ENCODE measurements around the gene ITGB2.

Gene ITGB2

GRCh38 chr21:44926331-44927101 is 5.8 kb upstream of the ITGB2 start:
- no peak for TF ChIP-seq CTCF (IDR thresholded peaks at IDR 0.05; ENCODE audit: poor library complexity, severe bottlenecking)
- Histone ChIP-seq H3K9me3 (ENCODE audit: severe bottlenecking) (no peaks in the 10 kb centered on the region), H3K4me1 (ENCODE audit: insufficient read depth, poor library complexity, severe bottlenecking) (peaks cover 43% of the 10 kb centered on the region), H3K4me3 (ENCODE audit: severe bottlenecking) (no peak overlapping the region), H3K27me3 (ENCODE audit: insufficient read depth, poor library complexity, severe bottlenecking) (peaks cover 3% of the 10 kb centered on the region), H3K27ac (ENCODE audit: poor library complexity, severe bottlenecking) (peak overlapping the region; percentile 93), H3K36me3 (ENCODE audit: low read depth) (no peaks in the 10 kb centered on the region)
- no peak for DNase-seq (ENCODE audit: low spot score)
- ATAC-seq (ENCODE audit: low read depth) = no peak

GRCh38 chr21:44925378-44925755 is 4.7 kb upstream of the ITGB2 start:
- no peak for ATAC-seq (ENCODE audit: low read depth)
- H3K4me1 ChIP-seq (ENCODE audit: insufficient read depth, poor library complexity, severe bottlenecking) = peaks cover 43% of the 10 kb centered on the region
- no peaks in the 10 kb centered on the region for H3K9me3 ChIP-seq (ENCODE audit: severe bottlenecking)
- TF ChIP-seq CTCF (IDR thresholded peaks at IDR 0.05; ENCODE audit: poor library complexity, severe bottlenecking) = no peak
- DNase-seq (ENCODE audit: low spot score) = no peak
- no peaks in the 10 kb centered on the region for H3K36me3 ChIP-seq (ENCODE audit: low read depth)
- H3K27me3 ChIP-seq (ENCODE audit: insufficient read depth, poor library complexity, severe bottlenecking) = no peaks in the 10 kb centered on the region
- H3K4me3 ChIP-seq (ENCODE audit: severe bottlenecking) = no peak overlapping the region
- H3K27ac ChIP-seq (ENCODE audit: poor library complexity, severe bottlenecking) = peak overlapping the region; percentile 93

- Histone ChIP-seq H3K4me3 (ENCODE audit: severe bottlenecking) (no peak overlapping the region), H3K4me1 (ENCODE audit: insufficient read depth, poor library complexity, severe bottlenecking) (peaks cover 43% of the 10 kb centered on the region), H3K27me3 (ENCODE audit: insufficient read depth, poor library complexity, severe bottlenecking) (no peaks in the 10 kb centered on the region), H3K9me3 (ENCODE audit: severe bottlenecking) (no peaks in the 10 kb centered on the region), H3K27ac (ENCODE audit: poor library complexity, severe bottlenecking) (peak overlapping the region; percentile 93), H3K36me3 (ENCODE audit: low read depth) (no peaks in the 10 kb centered on the region)
- ATAC-seq (ENCODE audit: low read depth) (no peak), DNase-seq (ENCODE audit: low spot score) (no peak)
- TF ChIP-seq CTCF (IDR thresholded peaks at IDR 0.05; ENCODE audit: poor library complexity, severe bottlenecking) = no peak
Observed at GRCh38 chr21:44924606-44925377, 4.1 kb upstream of the ITGB2 start.

GRCh38 chr21:44923480-44924084 is 2.9 kb upstream of the ITGB2 start:
- no peak overlapping the region for H3K4me3 ChIP-seq (ENCODE audit: severe bottlenecking)
- H3K4me1 ChIP-seq (ENCODE audit: insufficient read depth, poor library complexity, severe bottlenecking) = peaks cover 38% of the 10 kb centered on the region
- ATAC-seq (ENCODE audit: low read depth) (no peak), DNase-seq (ENCODE audit: low spot score) (no peak)
- H3K9me3 ChIP-seq (ENCODE audit: severe bottlenecking) = no peaks in the 10 kb centered on the region
- H3K36me3 ChIP-seq (ENCODE audit: low read depth) = no peaks in the 10 kb centered on the region
- no peaks in the 10 kb centered on the region for H3K27me3 ChIP-seq (ENCODE audit: insufficient read depth, poor library complexity, severe bottlenecking)
- no peak overlapping the region for H3K27ac ChIP-seq (ENCODE audit: poor library complexity, severe bottlenecking)
- TF ChIP-seq CTCF (IDR thresholded peaks at IDR 0.05; ENCODE audit: poor library complexity, severe bottlenecking) = no peak

Measured in RWPE2 (cell line).